ENCODE measurements around the gene ADGRG2. TPM values are rescaled to one million over a fixed set of nuclear protein-coding genes. Genes with fewer than 3 reads are reported as not detected.

The ADGRG2 gene
- total RNA-seq, 2 donors from 2014 or later, result 5.2 to 6.0 TPM

DNA sequence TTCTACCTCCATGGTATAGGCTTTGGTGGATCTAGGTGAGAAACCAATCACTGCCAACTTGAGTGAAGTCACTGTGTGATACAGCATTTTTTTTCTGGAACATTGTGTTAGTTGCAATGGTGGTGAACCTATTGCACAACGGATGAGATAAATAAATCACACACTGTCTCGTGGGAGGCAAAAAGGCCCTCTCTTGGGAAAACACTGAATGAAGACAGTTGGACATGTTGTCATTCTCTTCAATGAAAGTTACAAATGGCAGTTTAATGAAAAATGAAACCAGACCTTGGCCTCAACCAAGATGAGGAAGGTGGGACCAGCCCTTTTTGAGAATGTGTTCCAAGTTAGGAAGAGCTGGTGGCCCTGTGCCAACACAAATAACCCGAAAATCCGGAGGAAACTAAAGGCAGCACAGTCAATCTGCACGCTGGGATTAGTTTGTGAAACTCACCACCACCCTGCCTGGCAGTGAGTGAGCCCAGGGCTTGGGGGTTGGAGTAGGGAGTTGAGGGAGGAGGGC, 5.4 kb upstream of the ADGRG2 start:
- WGBS, result 18% methylated on average over 5 of the region's 5 CpGs
- no peak for DNase-seq (ENCODE audit: low spot score)

DNA sequence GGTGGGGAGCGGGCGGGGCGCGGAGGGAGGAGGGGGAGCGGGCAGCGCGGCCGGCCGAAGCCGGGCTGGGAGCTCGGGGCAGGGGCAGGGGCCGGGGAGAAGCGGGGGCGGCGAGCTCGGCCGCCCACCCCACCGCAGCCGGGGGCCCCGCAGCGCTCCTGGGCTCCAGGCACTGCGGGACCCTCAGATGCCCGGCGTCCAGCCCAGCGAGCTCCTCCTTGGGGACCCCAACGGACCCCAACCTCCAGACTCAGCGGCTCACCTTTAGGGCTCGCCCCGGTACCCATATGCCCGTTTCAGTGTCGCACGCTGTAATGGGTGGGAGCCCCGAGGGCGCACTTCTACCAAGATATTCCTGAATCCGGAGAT, 357 bp upstream of the ADGRG2 start:
- Histone ChIP-seq H3K27me3 (replicated peaks; ENCODE audit: insufficient read depth) (no peaks in the 10 kb centered on the region), H3K4me1 (replicated peaks) (no peaks in the 10 kb centered on the region), H3K36me3 (no peaks in the 10 kb centered on the region), H3K27ac (no peak overlapping the region), H3K4me3 (peak overlapping the region; percentile 25 to 38), H3K9me3 (no peaks in the 10 kb centered on the region)
- no peak for TF ChIP-seq POLR2A (IDR thresholded peaks at IDR 0.05)
- TF ChIP-seq CTCF (IDR thresholded peaks at IDR 0.05), result no peak
- no peak for TF ChIP-seq POLR2AphosphoS5 (IDR thresholded peaks at IDR 0.05)
- intact Hi-C loops (cut with DNase I), result no loop called here
- 0% methylated on average over 1 of the region's 35 CpGs for WGBS
- no peak for DNase-seq (ENCODE audit: low spot score)

More for the DNA sequence above, 5.4 kb upstream of the ADGRG2 start:
- Histone ChIP-seq H3K4me1 (replicated peaks) (no peaks in the 10 kb centered on the region), H3K27me3 (replicated peaks; ENCODE audit: insufficient read depth) (no peaks in the 10 kb centered on the region), H3K9me3 (no peaks in the 10 kb centered on the region), H3K36me3 (no peaks in the 10 kb centered on the region), H3K4me3 (no peak overlapping the region), H3K27ac (no peak overlapping the region)
- TF ChIP-seq POLR2A (IDR thresholded peaks at IDR 0.05) (no peak), POLR2AphosphoS5 (IDR thresholded peaks at IDR 0.05) (no peak), CTCF (IDR thresholded peaks at IDR 0.05) (no peak)
- intact Hi-C loops (cut with DNase I), result no loop called here

GRCh38 chrX:19121466-19121865, 802 bp downstream of the ADGRG2 start:
- no peaks in the 10 kb centered on the region for H3K36me3 ChIP-seq
- H3K27me3 ChIP-seq (replicated peaks; ENCODE audit: insufficient read depth), result no peaks in the 10 kb centered on the region
- no peak overlapping the region for H3K27ac ChIP-seq
- 57% methylated on average over 5 of the region's 18 CpGs for WGBS
- no peak for TF ChIP-seq CTCF (IDR thresholded peaks at IDR 0.05)
- TF ChIP-seq POLR2AphosphoS5 (IDR thresholded peaks at IDR 0.05), result no peak
- no peak for TF ChIP-seq POLR2A (IDR thresholded peaks at IDR 0.05)
- H3K9me3 ChIP-seq, result no peaks in the 10 kb centered on the region
- no peaks in the 10 kb centered on the region for H3K4me1 ChIP-seq (replicated peaks)
- no peak for DNase-seq (ENCODE audit: low spot score)
- peak overlapping the region; percentile 25 to 38 for H3K4me3 ChIP-seq
- intact Hi-C loops (cut with DNase I), result no loop called here

DNA sequence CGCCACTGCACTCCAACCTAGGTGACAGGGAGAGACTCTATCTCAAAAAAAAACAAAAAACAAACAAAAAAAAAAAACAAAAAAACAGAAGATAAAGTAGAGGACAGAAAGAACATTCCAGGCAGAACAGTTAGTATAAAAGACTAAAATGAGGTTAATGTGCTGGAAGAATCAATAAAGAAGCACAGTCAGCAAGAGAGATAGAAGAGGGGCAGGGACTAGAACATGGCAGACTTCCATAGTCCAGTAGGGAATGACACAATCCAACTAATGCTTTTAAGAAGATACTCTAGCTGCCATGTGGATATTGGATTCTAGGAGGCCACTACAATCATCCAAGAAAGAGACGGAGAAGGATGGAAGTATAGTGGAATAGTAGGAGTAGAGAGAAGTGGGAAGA, 11.6 kb downstream of the ADGRG2 start:
- no peaks in the 10 kb centered on the region for H3K36me3 ChIP-seq
- no peaks in the 10 kb centered on the region for H3K4me1 ChIP-seq (replicated peaks)
- no peaks in the 10 kb centered on the region for H3K27me3 ChIP-seq (replicated peaks; ENCODE audit: insufficient read depth)
- TF ChIP-seq POLR2A (IDR thresholded peaks at IDR 0.05) (no peak), CTCF (IDR thresholded peaks at IDR 0.05) (no peak), POLR2AphosphoS5 (IDR thresholded peaks at IDR 0.05) (no peak)
- H3K9me3 ChIP-seq, result no peaks in the 10 kb centered on the region
- no peak overlapping the region for H3K27ac ChIP-seq
- DNase-seq (ENCODE audit: low spot score), result no peak
- H3K4me3 ChIP-seq, result no peak overlapping the region
- intact Hi-C loops (cut with DNase I), result no loop called here
- 92% methylated on average over 2 of the region's 2 CpGs for WGBS

DNA sequence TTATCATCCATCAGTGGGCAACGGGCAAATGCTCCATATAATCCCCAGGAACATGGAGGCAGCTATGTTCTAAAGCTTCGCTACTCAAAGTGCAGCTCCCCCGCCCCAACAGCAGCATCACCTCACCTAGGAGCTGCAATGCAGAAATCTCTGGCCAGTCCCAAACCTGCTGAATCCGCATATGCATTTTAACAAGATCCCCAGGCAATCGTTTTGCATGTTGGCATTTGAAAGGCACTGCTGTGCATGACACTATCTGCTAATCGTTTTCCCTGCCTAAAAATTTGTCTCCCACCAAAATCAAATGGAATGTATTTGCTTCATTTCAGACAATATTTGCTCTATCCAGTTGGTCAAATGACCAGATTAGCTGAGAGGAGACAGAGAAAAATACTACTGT, 15.2 kb downstream of the ADGRG2 start:
- Histone ChIP-seq H3K9me3 (no peaks in the 10 kb centered on the region), H3K4me3 (no peak overlapping the region), H3K27me3 (replicated peaks; ENCODE audit: insufficient read depth) (no peaks in the 10 kb centered on the region), H3K36me3 (no peaks in the 10 kb centered on the region), H3K4me1 (replicated peaks) (no peaks in the 10 kb centered on the region), H3K27ac (no peak overlapping the region)
- WGBS, result 22% methylated on average over 4 of the region's 6 CpGs
- intact Hi-C loops (cut with DNase I), result no loop called here
- TF ChIP-seq POLR2A (IDR thresholded peaks at IDR 0.05), result no peak
- no peak for TF ChIP-seq POLR2AphosphoS5 (IDR thresholded peaks at IDR 0.05)
- TF ChIP-seq CTCF (IDR thresholded peaks at IDR 0.05), result no peak
- DNase-seq (ENCODE audit: low spot score), result no peak
